Right lobe of liver (tissue), 4 donors: ENCODE data around the gene PPM1B.

ENCODE experiments used
- CTCF ChIP-seq, 4 donors: fragments of 200-600 bp in 3 of 4; fragments of 450-650 bp in 1 of 4; IDR thresholded peaks; one replicate each; pipeline versions ENCODE4 v1.5.1 to v1.8.0; 2016 to 2022; ENCODE audit warnings: antibody characterized with exemption in 4 of 4, mild to moderate bottlenecking in 2 of 4
- POLR2A ChIP-seq: fragments of 450-650 bp; IDR thresholded peaks from one replicate; pipeline ENCODE4 v1.6.1; 2017; ENCODE audit warnings: antibody characterized with exemption, mild to moderate bottlenecking
- donor health status: DM: no; HTN: no; CAD: no.
- donor health status: DM: no; HTN: no; CAD: no.
- donor health status: DM: no; HTN: yes; CAD: no.

- TF ChIP-seq CTCF (IDR thresholded peaks at IDR 0.05) (no peak), POLR2A (no peak)
These were observed 41.7 kb downstream of the PPM1B start for GRCh38 chr2:44210362-44210761.
